Progenitor cell of endocrine pancreas (in vitro differentiated cells): ENCODE measurements around the gene DPYSL5. TPM values are rescaled to one million over a fixed set of nuclear protein-coding genes. Genes with fewer than 3 reads are reported as not detected.

Source experiments
- DNase-seq: peaks from one replicate; pipeline ENCODE4 v3.0.0; 2021; ENCODE audit warnings: low spot score; ENCODE audit not compliant: unreplicated experiment
- H3K27ac Mint-ChIP-seq: 2 replicates; pipeline ENCODE4 v1.8.0; 2021; ENCODE audit warnings: mild to moderate bottlenecking, moderate library complexity, mixed read lengths
- H3K27me3 Mint-ChIP-seq: 2 replicates; pipeline ENCODE4 v1.8.0; 2021; ENCODE audit warnings: mixed read lengths
- H3K36me3 Mint-ChIP-seq: 2 replicates; pipeline ENCODE4 v1.8.0; 2022; ENCODE audit warnings: mixed read lengths; ENCODE audit not compliant: insufficient read depth
- H3K4me1 Mint-ChIP-seq: 2 replicates; pipeline ENCODE4 v1.8.0; 2021; ENCODE audit warnings: low read depth, mixed read lengths
- H3K4me3 Mint-ChIP-seq: 2 replicates; pipeline ENCODE4 v1.8.0; 2021; ENCODE audit warnings: low read depth, mild to moderate bottlenecking, moderate library complexity, mixed read lengths
- H3K9me3 Mint-ChIP-seq: 2 replicates; pipeline ENCODE4 v1.8.0; 2021; ENCODE audit warnings: low read depth, mixed read lengths
- total RNA-seq: library from RNA; stranded (reverse); gene quantifications from 2 replicates; pipeline ENCODE4 v1.2.1, GENCODE V29; 2021
- TF ChIP-seq, protein P1 (sequence below): fragments of 200-600 bp; sonication (generic); IDR thresholded peaks from one replicate; pipeline ENCODE4 v1.5.0; 2021; ENCODE audit warnings: antibody characterized with exemption, mild to moderate bottlenecking; ENCODE audit not compliant: unreplicated experiment

The DPYSL5 gene
- total RNA-seq, 1 donor from 2014 or later, result 75.0 TPM

- H3K27ac Mint-ChIP-seq, result no peak overlapping the region
- TF ChIP-seq, protein P1, sequence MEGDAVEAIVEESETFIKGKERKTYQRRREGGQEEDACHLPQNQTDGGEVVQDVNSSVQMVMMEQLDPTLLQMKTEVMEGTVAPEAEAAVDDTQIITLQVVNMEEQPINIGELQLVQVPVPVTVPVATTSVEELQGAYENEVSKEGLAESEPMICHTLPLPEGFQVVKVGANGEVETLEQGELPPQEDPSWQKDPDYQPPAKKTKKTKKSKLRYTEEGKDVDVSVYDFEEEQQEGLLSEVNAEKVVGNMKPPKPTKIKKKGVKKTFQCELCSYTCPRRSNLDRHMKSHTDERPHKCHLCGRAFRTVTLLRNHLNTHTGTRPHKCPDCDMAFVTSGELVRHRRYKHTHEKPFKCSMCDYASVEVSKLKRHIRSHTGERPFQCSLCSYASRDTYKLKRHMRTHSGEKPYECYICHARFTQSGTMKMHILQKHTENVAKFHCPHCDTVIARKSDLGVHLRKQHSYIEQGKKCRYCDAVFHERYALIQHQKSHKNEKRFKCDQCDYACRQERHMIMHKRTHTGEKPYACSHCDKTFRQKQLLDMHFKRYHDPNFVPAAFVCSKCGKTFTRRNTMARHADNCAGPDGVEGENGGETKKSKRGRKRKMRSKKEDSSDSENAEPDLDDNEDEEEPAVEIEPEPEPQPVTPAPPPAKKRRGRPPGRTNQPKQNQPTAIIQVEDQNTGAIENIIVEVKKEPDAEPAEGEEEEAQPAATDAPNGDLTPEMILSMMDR, result no peak
Measured at GRCh38 chr2:26977012-26977411, 129.1 kb downstream of the DPYSL5 start.

GRCh38 chr2:26978061-26978596, 130.2 kb downstream of the DPYSL5 start:
- DNase-seq, result no peak
- H3K27me3 Mint-ChIP-seq, result peaks cover 16% of the 10 kb centered on the region
- H3K9me3 Mint-ChIP-seq, result no peaks in the 10 kb centered on the region
- no peak overlapping the region for H3K4me3 Mint-ChIP-seq
- no peaks in the 10 kb centered on the region for H3K36me3 Mint-ChIP-seq
- TF ChIP-seq, protein P1, result no peak
- peak overlapping the region; percentile 51 for H3K27ac Mint-ChIP-seq
- peaks cover 7% of the 10 kb centered on the region for H3K4me1 Mint-ChIP-seq

More at GRCh38 chr2:26977012-26977411, 129.1 kb downstream of the DPYSL5 start:
- no peak for DNase-seq
- no peak overlapping the region for H3K4me3 Mint-ChIP-seq
- H3K27me3 Mint-ChIP-seq, result peaks cover 28% of the 10 kb centered on the region
- no peaks in the 10 kb centered on the region for H3K36me3 Mint-ChIP-seq
- H3K4me1 Mint-ChIP-seq, result peaks cover 5% of the 10 kb centered on the region
- no peaks in the 10 kb centered on the region for H3K9me3 Mint-ChIP-seq

DNA sequence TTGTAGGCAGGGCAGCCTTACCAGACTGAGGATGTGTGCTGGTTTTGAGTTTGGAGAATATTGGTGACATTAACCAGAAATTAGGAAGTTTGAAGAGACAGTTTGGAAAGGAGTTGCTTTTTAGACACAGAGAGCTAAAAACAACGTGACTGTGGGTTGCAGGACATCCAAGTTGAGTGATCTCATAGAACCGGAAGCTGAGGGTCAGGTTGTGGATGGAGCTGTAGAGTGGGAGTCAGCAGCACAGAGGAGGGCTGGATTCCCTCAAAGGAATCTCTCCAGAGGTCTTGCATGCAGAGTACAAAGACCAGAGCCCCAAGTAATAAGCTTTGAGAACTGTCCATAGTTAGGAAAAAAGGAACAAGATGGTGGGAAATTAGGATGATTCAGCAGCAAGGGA, 131.8 kb downstream of the DPYSL5 start:
- DNase-seq, result no peak
- H3K36me3 Mint-ChIP-seq, result no peaks in the 10 kb centered on the region
- peaks cover 7% of the 10 kb centered on the region for H3K4me1 Mint-ChIP-seq
- TF ChIP-seq, protein P1, result no peak
- H3K27me3 Mint-ChIP-seq, result peaks cover 8% of the 10 kb centered on the region
- H3K9me3 Mint-ChIP-seq, result no peaks in the 10 kb centered on the region
- no peak overlapping the region for H3K4me3 Mint-ChIP-seq
- H3K27ac Mint-ChIP-seq, result no peak overlapping the region

GRCh38 chr2:26980971-26981370, 133.0 kb downstream of the DPYSL5 start:
- no peak overlapping the region for H3K4me3 Mint-ChIP-seq
- no peaks in the 10 kb centered on the region for H3K36me3 Mint-ChIP-seq

GRCh38 chr2:26982102-26982742, 134.3 kb downstream of the DPYSL5 start:
- H3K9me3 Mint-ChIP-seq, result no peaks in the 10 kb centered on the region
- peaks cover 3% of the 10 kb centered on the region for H3K27me3 Mint-ChIP-seq

More at GRCh38 chr2:26980971-26981370, 133.0 kb downstream of the DPYSL5 start:
- Mint-ChIP-seq H3K27me3 (peaks cover 3% of the 10 kb centered on the region), H3K9me3 (no peaks in the 10 kb centered on the region), H3K4me1 (peaks cover 7% of the 10 kb centered on the region), H3K27ac (peak overlapping the region; percentile 49)
- TF ChIP-seq, protein P1, result no peak
- no peak for DNase-seq

More at GRCh38 chr2:26982102-26982742, 134.3 kb downstream of the DPYSL5 start:
- peak; percentile 23 for DNase-seq
- Mint-ChIP-seq H3K4me3 (no peak overlapping the region), H3K36me3 (no peaks in the 10 kb centered on the region), H3K27ac (no peak overlapping the region), H3K4me1 (peaks cover 7% of the 10 kb centered on the region)
- TF ChIP-seq, protein P1, result peak; percentile 51
